Measurements from ENCODE around the gene CLDN3. TPM values are rescaled to one million over a fixed set of nuclear protein-coding genes. Genes with fewer than 3 reads are reported as not detected.

The CLDN3 gene
- total and polyA plus RNA-seq, 9 of the 15 experiments (the other 6 are each of a cell fraction or from before 2014, with no cell fraction given) = 0.29 TPM; not detected in 8

DNA sequence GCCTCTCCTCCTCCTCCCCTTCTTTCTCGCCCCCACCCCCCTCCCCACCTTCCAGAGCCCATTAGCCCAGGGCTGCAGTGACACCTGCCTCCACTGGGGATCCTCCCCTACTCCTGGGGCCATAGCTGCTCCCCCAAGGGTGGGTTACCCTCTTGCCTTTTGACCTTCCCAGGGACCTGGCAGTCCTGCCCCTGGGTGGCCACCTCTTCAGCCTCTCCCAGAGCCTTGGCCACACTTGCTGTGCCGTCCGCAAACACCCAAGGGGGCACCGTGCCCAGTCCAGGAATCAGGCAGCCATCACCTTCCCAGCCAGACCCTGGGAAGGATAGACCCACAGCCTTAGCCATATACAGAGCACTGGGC, 40.9 kb upstream of the CLDN3 start:
- DNase-seq (ENCODE audit: extremely low read depth in 1 of 4, low spot score in 3 of 4) (peak in 1 of 4 experiments; percentile 20), FAIRE-seq (no peak), ATAC-seq (0 out of 3 replicates have a peak, but pooled peaks have one; percentile 26)
- Histone ChIP-seq H3K27ac (ENCODE audit: extremely low read depth, low read depth, low read length) (no peak overlapping the region), H3K4me3 (no peak overlapping the region), H3K27me3 (ENCODE audit: control insufficient read depth in 2 of 2, insufficient read depth in 2 of 2, low read length in 2 of 2) (no peaks in the 10 kb centered on the region), H3K9ac (ENCODE audit: insufficient read depth in 1 of 2, low read depth in 2 of 2, low read length in 2 of 2) (no peak overlapping the region), H3K79me2 (ENCODE audit: control insufficient read depth, insufficient read depth, low read length) (no peaks in the 10 kb centered on the region), H3K4me1 (replicated peaks in 1 of 2; ENCODE audit: control insufficient read depth in 2 of 2, insufficient read depth in 2 of 2, low read length in 2 of 2) (peaks cover 0 to 10% of the 10 kb centered on the region in 2 experiments; a peak in 2 of 5 replicates), H3K9me3 (replicated peaks; ENCODE audit: control insufficient read depth, insufficient read depth, low read depth, low read length) (no peaks in the 10 kb centered on the region), H3K36me3 (ENCODE audit: control insufficient read depth, insufficient read depth, low read length) (no peaks in the 10 kb centered on the region), H3K4me2 (ENCODE audit: insufficient read depth, low read length) (no peak overlapping the region), H4K20me1 (replicated peaks; ENCODE audit: control insufficient read depth, insufficient read depth, low read length) (no peaks in the 10 kb centered on the region), H3K9me1 (ENCODE audit: control insufficient read depth, insufficient read depth, low read length) (no peaks in the 10 kb centered on the region), H2AFZ (ENCODE audit: low read depth, low read length) (no peak overlapping the region)
- CTCF ChIA-PET (ENCODE audit: low intra/inter-chr PET ratio) = interaction anchor here (2.1 kb wide), 1 partner anchor 44 kb away, joined by 19 read pairs; no protein-coding TSS in a partner anchor
- intact Hi-C loops (cut with micrococcal nuclease) (loop anchor here (1.0 kb wide), 1 partner anchor 44 kb away; no protein-coding TSS in a partner anchor), in situ Hi-C loops (cut with MboI) (no loop called here)
- no TSS peak for BruUV-seq (replicated peaks)
- POLR2A ChIA-PET = no interaction called here
- 64% methylated on average over 3 of the region's 4 CpGs for WGBS (ENCODE audit: insufficient coverage, low coverage, missing lambda C conversion rate)
- TF ChIP-seq, protein P1, sequence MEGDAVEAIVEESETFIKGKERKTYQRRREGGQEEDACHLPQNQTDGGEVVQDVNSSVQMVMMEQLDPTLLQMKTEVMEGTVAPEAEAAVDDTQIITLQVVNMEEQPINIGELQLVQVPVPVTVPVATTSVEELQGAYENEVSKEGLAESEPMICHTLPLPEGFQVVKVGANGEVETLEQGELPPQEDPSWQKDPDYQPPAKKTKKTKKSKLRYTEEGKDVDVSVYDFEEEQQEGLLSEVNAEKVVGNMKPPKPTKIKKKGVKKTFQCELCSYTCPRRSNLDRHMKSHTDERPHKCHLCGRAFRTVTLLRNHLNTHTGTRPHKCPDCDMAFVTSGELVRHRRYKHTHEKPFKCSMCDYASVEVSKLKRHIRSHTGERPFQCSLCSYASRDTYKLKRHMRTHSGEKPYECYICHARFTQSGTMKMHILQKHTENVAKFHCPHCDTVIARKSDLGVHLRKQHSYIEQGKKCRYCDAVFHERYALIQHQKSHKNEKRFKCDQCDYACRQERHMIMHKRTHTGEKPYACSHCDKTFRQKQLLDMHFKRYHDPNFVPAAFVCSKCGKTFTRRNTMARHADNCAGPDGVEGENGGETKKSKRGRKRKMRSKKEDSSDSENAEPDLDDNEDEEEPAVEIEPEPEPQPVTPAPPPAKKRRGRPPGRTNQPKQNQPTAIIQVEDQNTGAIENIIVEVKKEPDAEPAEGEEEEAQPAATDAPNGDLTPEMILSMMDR (IDR thresholded peaks at IDR 0.05 in 2 of 3, conservative IDR thresholded peaks at IDR 0.05 in 1 of 3; ENCODE audit: insufficient read depth in 2 of 3, low read depth in 1 of 3, low read length in 3 of 3) = no peak
- TF ChIP-seq, protein P2, sequence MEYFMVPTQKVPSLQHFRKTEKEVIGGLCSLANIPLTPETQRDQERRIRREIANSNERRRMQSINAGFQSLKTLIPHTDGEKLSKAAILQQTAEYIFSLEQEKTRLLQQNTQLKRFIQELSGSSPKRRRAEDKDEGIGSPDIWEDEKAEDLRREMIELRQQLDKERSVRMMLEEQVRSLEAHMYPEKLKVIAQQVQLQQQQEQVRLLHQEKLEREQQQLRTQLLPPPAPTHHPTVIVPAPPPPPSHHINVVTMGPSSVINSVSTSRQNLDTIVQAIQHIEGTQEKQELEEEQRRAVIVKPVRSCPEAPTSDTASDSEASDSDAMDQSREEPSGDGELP (CRISPR knock-in tag; IDR thresholded peaks at IDR 0.05; ENCODE audit: borderline replicate concordance) = no peak
- no peak for TF ChIP-seq ZNF165 (CRISPR knock-in tag; IDR thresholded peaks at IDR 0.05; ENCODE audit: borderline replicate concordance)
- TF ChIP-seq, protein P3, sequence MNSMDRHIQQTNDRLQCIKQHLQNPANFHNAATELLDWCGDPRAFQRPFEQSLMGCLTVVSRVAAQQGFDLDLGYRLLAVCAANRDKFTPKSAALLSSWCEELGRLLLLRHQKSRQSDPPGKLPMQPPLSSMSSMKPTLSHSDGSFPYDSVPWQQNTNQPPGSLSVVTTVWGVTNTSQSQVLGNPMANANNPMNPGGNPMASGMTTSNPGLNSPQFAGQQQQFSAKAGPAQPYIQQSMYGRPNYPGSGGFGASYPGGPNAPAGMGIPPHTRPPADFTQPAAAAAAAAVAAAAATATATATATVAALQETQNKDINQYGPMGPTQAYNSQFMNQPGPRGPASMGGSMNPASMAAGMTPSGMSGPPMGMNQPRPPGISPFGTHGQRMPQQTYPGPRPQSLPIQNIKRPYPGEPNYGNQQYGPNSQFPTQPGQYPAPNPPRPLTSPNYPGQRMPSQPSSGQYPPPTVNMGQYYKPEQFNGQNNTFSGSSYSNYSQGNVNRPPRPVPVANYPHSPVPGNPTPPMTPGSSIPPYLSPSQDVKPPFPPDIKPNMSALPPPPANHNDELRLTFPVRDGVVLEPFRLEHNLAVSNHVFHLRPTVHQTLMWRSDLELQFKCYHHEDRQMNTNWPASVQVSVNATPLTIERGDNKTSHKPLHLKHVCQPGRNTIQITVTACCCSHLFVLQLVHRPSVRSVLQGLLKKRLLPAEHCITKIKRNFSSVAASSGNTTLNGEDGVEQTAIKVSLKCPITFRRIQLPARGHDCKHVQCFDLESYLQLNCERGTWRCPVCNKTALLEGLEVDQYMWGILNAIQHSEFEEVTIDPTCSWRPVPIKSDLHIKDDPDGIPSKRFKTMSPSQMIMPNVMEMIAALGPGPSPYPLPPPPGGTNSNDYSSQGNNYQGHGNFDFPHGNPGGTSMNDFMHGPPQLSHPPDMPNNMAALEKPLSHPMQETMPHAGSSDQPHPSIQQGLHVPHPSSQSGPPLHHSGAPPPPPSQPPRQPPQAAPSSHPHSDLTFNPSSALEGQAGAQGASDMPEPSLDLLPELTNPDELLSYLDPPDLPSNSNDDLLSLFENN (IDR thresholded peaks at IDR 0.05; ENCODE audit: low read depth in 2 of 2, low read length in 2 of 2) = no peak
- TF ChIP-seq, protein P4, sequence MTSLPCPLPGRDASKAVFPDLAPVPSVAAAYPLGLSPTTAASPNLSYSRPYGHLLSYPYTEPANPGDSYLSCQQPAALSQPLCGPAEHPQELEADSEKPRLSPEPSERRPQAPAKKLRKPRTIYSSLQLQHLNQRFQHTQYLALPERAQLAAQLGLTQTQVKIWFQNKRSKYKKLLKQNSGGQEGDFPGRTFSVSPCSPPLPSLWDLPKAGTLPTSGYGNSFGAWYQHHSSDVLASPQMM (CRISPR knock-in tag; IDR thresholded peaks at IDR 0.05) = no peak
- TF ChIP-seq SP1 (CRISPR knock-in tag; IDR thresholded peaks at IDR 0.05) = no peak
- TF ChIP-seq, protein P5, sequence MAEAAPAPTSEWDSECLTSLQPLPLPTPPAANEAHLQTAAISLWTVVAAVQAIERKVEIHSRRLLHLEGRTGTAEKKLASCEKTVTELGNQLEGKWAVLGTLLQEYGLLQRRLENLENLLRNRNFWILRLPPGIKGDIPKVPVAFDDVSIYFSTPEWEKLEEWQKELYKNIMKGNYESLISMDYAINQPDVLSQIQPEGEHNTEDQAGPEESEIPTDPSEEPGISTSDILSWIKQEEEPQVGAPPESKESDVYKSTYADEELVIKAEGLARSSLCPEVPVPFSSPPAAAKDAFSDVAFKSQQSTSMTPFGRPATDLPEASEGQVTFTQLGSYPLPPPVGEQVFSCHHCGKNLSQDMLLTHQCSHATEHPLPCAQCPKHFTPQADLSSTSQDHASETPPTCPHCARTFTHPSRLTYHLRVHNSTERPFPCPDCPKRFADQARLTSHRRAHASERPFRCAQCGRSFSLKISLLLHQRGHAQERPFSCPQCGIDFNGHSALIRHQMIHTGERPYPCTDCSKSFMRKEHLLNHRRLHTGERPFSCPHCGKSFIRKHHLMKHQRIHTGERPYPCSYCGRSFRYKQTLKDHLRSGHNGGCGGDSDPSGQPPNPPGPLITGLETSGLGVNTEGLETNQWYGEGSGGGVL (CRISPR knock-in tag; IDR thresholded peaks at IDR 0.05) = no peak
- TF ChIP-seq TEAD4 (IDR thresholded peaks at IDR 0.05; ENCODE audit: low read length) = no peak
- TF ChIP-seq TEAD4 (CRISPR knock-in tag; IDR thresholded peaks at IDR 0.05; ENCODE audit: borderline replicate concordance) = no peak
- no peak for TF ChIP-seq MXI1 (IDR thresholded peaks at IDR 0.05; ENCODE audit: low read depth, low read length)
- no peak for TF ChIP-seq FOXJ3 (CRISPR knock-in tag; IDR thresholded peaks at IDR 0.05)
- TF ChIP-seq GATAD2B (IDR thresholded peaks at IDR 0.05; ENCODE audit: borderline replicate concordance) = no peak
